COLO668 (cell line): ENCODE data around the gene TAX1BP1.

Experiments
- DNase-seq: peaks from one replicate; lab custom pipeline; 2025; ENCODE audit not compliant: unreplicated experiment; lab: John Stamatoyannopoulos, UW

Gene TAX1BP1

DNA sequence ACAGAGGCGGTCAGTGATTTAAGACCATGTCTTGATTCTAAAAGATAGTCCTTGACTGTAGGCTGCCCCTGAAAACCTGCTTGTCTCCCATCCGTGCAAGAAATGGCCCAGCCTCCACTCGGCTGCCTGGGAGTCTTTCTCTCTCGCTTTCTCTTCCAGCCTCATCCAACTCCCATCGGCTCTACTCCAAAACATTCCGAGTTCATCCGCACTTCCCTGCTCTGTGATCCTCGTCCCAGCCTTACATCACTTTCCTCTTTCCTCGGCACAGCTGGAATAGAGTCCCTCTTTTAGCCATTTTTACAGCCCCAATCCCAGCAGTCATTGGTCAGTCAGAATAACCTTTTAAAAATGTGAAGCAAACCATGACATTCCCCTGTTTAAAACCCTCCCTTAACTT is 135.1 kb downstream of the TAX1BP1 start:
- no peak for DNase-seq

- no peak for DNase-seq
Observed at GRCh38 chr7:27875832-27876231, 135.9 kb downstream of the TAX1BP1 start.

GRCh38 chr7:27876756-27877155 is 136.8 kb downstream of the TAX1BP1 start:
- DNase-seq = no peak
